Parathyroid adenoma (tissue), 2 donors: ENCODE measurements around the gene C15orf39.
"Not testable (repeated sequence)": the region's sequence is repeated elsewhere in the genome, so short reads cannot be mapped to it uniquely, and the experiment has no call there.

Experiments used
- H2AFZ ChIP-seq: fragments of 300-600 bp; sonication (generic); one replicate; pipeline ENCODE4 v1.7.0; 2017; ENCODE audit warnings: antibody characterized with exemption, mild to moderate bottlenecking
- H3K27ac ChIP-seq: fragments of 300-600 bp; sonication (generic); one replicate; pipeline ENCODE4 v1.7.0; 2017
- H3K27me3 ChIP-seq: fragments of 300-600 bp; sonication (generic); one replicate; pipeline ENCODE4 v1.7.0; 2017; ENCODE audit warnings: low read length; ENCODE audit not compliant: control insufficient read depth, insufficient read depth
- H3K36me3 ChIP-seq: fragments of 300-600 bp; sonication (generic); one replicate; pipeline ENCODE4 v1.7.0; 2017; ENCODE audit warnings: low read length; ENCODE audit not compliant: control insufficient read depth, insufficient read depth
- H3K4me1 ChIP-seq: fragments of 300-600 bp; sonication (generic); one replicate; pipeline ENCODE4 v1.7.0; 2017; ENCODE audit warnings: control low read depth
- H3K4me2 ChIP-seq: fragments of 300-600 bp; sonication (generic); one replicate; pipeline ENCODE4 v1.7.0; 2017; ENCODE audit warnings: low read length
- H3K4me3 ChIP-seq: fragments of 300-600 bp; sonication (generic); one replicate; pipeline ENCODE4 v1.7.0; 2017; ENCODE audit warnings: low read depth, low read length
- H3K79me2 ChIP-seq: fragments of 300-600 bp; sonication (generic); one replicate; pipeline ENCODE4 v1.7.0; 2017; ENCODE audit warnings: control low read depth
- H3K9ac ChIP-seq: fragments of 300-600 bp; sonication (generic); one replicate; pipeline ENCODE4 v1.7.0; 2017; ENCODE audit warnings: mild to moderate bottlenecking
- H3K9me3 ChIP-seq: fragments of 300-600 bp; sonication (generic); one replicate; pipeline ENCODE4 v1.7.0; 2017; ENCODE audit warnings: low read length; ENCODE audit not compliant: control insufficient read depth
- TF ChIP-seq, protein P1 (sequence below): fragments of 300-600 bp; sonication (generic); IDR thresholded peaks from one replicate; pipeline ENCODE4 v1.7.0; 2017; ENCODE audit warnings: antibody characterized with exemption, mild to moderate bottlenecking
- donor health status: primary hyperparathyroidism.

C15orf39 gene

DNA sequence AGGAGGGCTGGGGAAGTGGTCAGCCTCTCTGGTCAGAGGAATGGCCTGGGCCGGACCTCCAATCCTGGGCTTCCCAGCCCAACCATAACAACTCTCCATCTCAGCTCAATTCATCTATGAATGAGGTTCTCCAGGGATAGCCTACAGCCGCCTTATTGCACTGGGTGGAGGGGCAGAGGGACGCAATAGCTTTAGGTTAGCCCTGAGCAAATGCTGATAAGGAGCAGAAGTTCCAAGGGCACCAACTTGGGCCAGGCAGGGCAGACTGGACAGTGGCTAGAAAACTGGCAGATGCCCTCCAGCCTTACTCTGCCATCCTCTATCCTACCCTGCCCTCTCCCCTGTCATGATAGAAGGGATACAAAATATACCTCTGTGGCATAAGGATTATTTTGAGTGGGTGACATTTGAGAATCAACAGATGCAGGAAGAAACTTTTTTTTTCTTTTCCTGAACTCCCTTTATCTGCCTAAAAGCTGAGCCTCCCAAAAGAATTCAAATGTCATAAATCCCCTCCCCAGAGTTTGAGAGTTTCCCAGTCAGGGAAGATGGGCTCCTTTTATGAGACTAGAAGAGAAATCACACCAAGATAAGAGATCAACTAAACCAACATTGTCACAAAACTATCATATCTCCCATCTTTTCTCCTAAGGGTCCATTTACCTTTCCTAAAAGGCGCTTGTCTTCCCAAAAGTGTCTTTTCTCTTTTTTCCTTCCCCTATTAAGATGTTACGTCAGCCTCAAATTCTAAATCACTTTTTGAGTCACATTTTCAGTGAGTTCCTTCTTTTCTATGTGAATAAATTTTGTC lies 40.4 kb upstream of the C15orf39 start:
- H3K9me3 ChIP-seq = no peaks in the 10 kb centered on the region
- H3K4me1 ChIP-seq = no peaks in the 10 kb centered on the region
- no peaks in the 10 kb centered on the region for H3K36me3 ChIP-seq
- no peaks in the 10 kb centered on the region for H3K27me3 ChIP-seq
- H2AFZ ChIP-seq = no peak overlapping the region
- no peak overlapping the region for H3K27ac ChIP-seq
- TF ChIP-seq, protein P1, sequence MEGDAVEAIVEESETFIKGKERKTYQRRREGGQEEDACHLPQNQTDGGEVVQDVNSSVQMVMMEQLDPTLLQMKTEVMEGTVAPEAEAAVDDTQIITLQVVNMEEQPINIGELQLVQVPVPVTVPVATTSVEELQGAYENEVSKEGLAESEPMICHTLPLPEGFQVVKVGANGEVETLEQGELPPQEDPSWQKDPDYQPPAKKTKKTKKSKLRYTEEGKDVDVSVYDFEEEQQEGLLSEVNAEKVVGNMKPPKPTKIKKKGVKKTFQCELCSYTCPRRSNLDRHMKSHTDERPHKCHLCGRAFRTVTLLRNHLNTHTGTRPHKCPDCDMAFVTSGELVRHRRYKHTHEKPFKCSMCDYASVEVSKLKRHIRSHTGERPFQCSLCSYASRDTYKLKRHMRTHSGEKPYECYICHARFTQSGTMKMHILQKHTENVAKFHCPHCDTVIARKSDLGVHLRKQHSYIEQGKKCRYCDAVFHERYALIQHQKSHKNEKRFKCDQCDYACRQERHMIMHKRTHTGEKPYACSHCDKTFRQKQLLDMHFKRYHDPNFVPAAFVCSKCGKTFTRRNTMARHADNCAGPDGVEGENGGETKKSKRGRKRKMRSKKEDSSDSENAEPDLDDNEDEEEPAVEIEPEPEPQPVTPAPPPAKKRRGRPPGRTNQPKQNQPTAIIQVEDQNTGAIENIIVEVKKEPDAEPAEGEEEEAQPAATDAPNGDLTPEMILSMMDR = no peak
- H3K4me2 ChIP-seq = no peak overlapping the region
- H3K4me3 ChIP-seq = no peak overlapping the region
- H3K9ac ChIP-seq = no peak overlapping the region
- no peaks in the 10 kb centered on the region for H3K79me2 ChIP-seq

- Histone ChIP-seq H3K4me3 (no peak overlapping the region), H3K79me2 (no peaks in the 10 kb centered on the region), H3K4me2 (no peak overlapping the region), H3K9ac (no peak overlapping the region), H2AFZ (no peak overlapping the region), H3K36me3 (no peaks in the 10 kb centered on the region), H3K27me3 (no peaks in the 10 kb centered on the region), H3K4me1 (no peaks in the 10 kb centered on the region), H3K27ac (no peak overlapping the region), H3K9me3 (no peaks in the 10 kb centered on the region)
- TF ChIP-seq, protein P1 = no peak
These were observed 39.7 kb upstream of the C15orf39 start for GRCh38 chr15:75161917-75162414.

DNA sequence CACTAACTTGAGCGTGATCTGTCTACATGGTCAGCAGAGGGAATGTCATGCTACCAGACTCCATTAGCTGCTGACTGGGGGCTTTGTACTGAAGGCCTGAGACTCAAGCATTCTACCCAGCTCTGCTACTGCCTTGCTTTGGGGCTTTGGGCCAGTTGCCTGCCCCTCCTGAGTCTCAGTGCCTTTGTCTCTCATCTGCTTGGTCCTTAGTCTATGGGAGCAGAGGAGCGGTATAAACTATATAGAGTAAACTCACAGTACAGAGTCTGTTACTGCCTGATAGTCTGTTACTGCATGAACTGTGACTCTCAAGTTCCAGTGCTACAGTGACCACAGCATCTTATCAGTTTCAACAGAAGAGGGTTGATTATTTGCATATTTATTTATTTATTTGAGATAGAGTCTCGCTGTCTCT lies 38.5 kb upstream of the C15orf39 start:
- Histone ChIP-seq H3K27ac (no peak overlapping the region), H3K4me2 (no peak overlapping the region), H3K4me1 (no peaks in the 10 kb centered on the region), H3K79me2 (no peaks in the 10 kb centered on the region), H3K9me3 (no peaks in the 10 kb centered on the region), H3K4me3 (no peak overlapping the region), H3K9ac (no peak overlapping the region), H3K36me3 (no peaks in the 10 kb centered on the region), H3K27me3 (no peaks in the 10 kb centered on the region), H2AFZ (no peak overlapping the region)
- TF ChIP-seq, protein P1 = no peak

- TF ChIP-seq, protein P1 = no peak
These were observed 36.9 kb upstream of the C15orf39 start for GRCh38 chr15:75164625-75165350.

GRCh38 chr15:75166489-75167063 lies 35.1 kb upstream of the C15orf39 start:
- not testable (repeated sequence) for H3K9me3 ChIP-seq, H3K4me3 ChIP-seq

More at GRCh38 chr15:75164625-75165350, 36.9 kb upstream of the C15orf39 start:
- Histone ChIP-seq H3K27ac (no peak overlapping the region), H3K27me3 (no peaks in the 10 kb centered on the region), H3K9me3 (no peaks in the 10 kb centered on the region), H3K4me2 (no peak overlapping the region), H2AFZ (no peak overlapping the region), H3K4me1 (no peaks in the 10 kb centered on the region), H3K79me2 (no peaks in the 10 kb centered on the region), H3K36me3 (no peaks in the 10 kb centered on the region), H3K9ac (no peak overlapping the region), H3K4me3 (no peak overlapping the region)

More at GRCh38 chr15:75166489-75167063, 35.1 kb upstream of the C15orf39 start:
- not testable (repeated sequence) for H3K27me3 ChIP-seq, H3K9ac ChIP-seq, H3K4me2 ChIP-seq, H3K79me2 ChIP-seq, H3K36me3 ChIP-seq, H2AFZ ChIP-seq, H3K27ac ChIP-seq, H3K4me1 ChIP-seq
